T-helper 2 cell treated with Interferon-gamma antibody and Interleukin-4, amounts not matched to agents 5 μg/mL and 100 μg/mL, for 36 hours (primary cell): ENCODE results near the gene SIMC1.
"Not testable (repeated sequence)": the region's sequence is repeated elsewhere in the genome, so short reads cannot be mapped to it uniquely, and the experiment has no call there.

Experiments used
- DNase-seq: peaks from one replicate; pipeline ENCODE4 v3.0.0; 2021; ENCODE audit warnings: low spot score
- H3K27ac Mint-ChIP-seq: one replicate; pipeline ENCODE4 v1.8.0; 2021; ENCODE audit warnings: mild to moderate bottlenecking, mixed read lengths
- H3K27me3 Mint-ChIP-seq: one replicate; pipeline ENCODE4 v1.8.0; 2021; ENCODE audit warnings: low read depth, mixed read lengths
- H3K36me3 Mint-ChIP-seq: one replicate; pipeline ENCODE4 v1.8.0; 2021; ENCODE audit warnings: low read depth, mixed read lengths
- H3K4me1 Mint-ChIP-seq: one replicate; pipeline ENCODE4 v1.8.0; 2021; ENCODE audit warnings: low read depth, mixed read lengths
- H3K4me3 Mint-ChIP-seq: one replicate; pipeline ENCODE4 v1.8.0; 2022; ENCODE audit warnings: mild to moderate bottlenecking, moderate library complexity, mixed read lengths
- H3K9me3 Mint-ChIP-seq: one replicate; pipeline ENCODE4 v1.8.0; 2021; ENCODE audit warnings: mixed read lengths

The SIMC1 gene

DNA sequence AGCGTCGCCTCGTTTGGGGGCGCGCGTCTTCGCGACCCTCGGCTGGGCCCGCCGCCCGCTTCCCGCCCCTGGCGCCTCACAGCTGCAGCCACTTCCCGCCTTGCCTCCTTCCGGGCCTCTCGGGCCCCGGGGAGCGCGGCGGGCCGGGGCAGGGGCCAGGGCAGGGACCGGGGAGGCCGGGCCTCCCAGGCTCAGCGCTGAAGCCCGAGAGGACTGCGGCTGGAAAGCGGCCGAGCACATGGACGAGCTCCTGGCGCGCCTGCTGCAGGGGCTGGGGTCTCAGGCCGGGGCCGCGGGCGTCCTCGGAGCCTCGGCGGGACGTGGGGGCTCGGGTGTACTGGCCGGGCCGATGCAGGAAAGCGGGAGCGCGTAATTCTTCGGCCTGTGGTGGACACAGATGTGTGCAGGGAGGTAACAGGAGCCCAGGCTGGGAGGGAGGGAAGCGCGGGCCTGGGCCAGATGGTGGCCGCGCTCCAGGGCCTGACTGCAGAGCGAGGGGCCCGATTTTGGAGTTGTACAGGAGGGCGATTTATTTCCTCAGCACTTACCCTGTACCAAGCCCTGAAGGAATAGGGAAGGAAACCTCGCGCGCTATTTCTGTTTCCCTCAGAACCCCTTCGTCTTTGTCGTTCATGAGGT is 540 bp downstream of the SIMC1 start:
- not testable (repeated sequence) for H3K9me3 Mint-ChIP-seq

GRCh38 chr5:176239304-176239703 is 1.1 kb downstream of the SIMC1 start:
- H3K27ac Mint-ChIP-seq, H3K4me3 Mint-ChIP-seq, H3K36me3 Mint-ChIP-seq, H3K4me1 Mint-ChIP-seq, H3K9me3 Mint-ChIP-seq, DNase-seq, H3K27me3 Mint-ChIP-seq: not testable (repeated sequence)

More for the DNA sequence above, 540 bp downstream of the SIMC1 start:
- not testable (repeated sequence) for H3K4me3 Mint-ChIP-seq, H3K36me3 Mint-ChIP-seq, H3K27ac Mint-ChIP-seq, H3K4me1 Mint-ChIP-seq, H3K27me3 Mint-ChIP-seq, DNase-seq

DNA sequence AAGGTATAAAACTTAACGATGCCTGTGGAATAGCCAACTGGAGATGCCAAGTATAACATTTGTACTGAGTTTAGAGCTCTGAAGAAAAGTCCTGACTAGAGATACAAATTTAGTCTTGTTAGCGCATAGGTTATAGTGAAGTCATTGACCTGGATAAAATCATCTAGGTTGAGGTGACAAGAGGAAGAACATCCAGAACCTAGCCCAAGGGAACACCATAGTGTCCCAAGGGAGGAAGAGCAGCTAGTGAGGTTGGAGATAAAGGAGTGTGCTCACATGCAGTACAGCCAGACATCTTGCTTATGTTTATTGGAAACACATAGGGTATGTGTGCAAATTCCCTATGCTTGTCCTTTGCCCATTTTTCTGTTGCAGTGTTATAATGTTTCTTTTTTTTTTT is 6.1 kb downstream of the SIMC1 start:
- not testable (repeated sequence) for H3K36me3 Mint-ChIP-seq, H3K4me1 Mint-ChIP-seq, H3K9me3 Mint-ChIP-seq, H3K27ac Mint-ChIP-seq, H3K27me3 Mint-ChIP-seq, DNase-seq, H3K4me3 Mint-ChIP-seq

GRCh38 chr5:176245074-176245473 is 6.8 kb downstream of the SIMC1 start:
- not testable (repeated sequence) for H3K27me3 Mint-ChIP-seq, H3K4me3 Mint-ChIP-seq, DNase-seq, H3K27ac Mint-ChIP-seq, H3K4me1 Mint-ChIP-seq, H3K36me3 Mint-ChIP-seq, H3K9me3 Mint-ChIP-seq

DNA sequence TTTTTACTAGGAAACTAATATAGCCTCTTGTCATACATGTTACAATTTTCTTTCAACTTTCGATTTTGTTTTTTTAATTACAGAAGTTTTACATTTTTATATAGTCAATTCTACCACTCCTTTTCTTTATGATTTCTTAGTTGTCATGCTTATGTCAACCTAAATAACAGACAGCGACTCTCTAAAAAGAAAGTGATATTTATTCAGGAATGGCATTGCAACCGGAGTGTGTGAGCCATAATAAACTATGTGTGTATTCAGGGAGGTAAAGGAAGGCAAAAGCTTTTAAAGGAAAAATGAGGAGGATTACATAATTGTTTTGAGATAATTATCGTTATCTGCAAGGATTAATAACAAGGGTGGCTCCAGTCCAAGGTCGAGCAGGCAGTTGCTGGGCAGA is 7.3 kb downstream of the SIMC1 start:
- not testable (repeated sequence) for H3K36me3 Mint-ChIP-seq, H3K27me3 Mint-ChIP-seq, H3K9me3 Mint-ChIP-seq, H3K4me1 Mint-ChIP-seq, DNase-seq, H3K27ac Mint-ChIP-seq, H3K4me3 Mint-ChIP-seq

DNA sequence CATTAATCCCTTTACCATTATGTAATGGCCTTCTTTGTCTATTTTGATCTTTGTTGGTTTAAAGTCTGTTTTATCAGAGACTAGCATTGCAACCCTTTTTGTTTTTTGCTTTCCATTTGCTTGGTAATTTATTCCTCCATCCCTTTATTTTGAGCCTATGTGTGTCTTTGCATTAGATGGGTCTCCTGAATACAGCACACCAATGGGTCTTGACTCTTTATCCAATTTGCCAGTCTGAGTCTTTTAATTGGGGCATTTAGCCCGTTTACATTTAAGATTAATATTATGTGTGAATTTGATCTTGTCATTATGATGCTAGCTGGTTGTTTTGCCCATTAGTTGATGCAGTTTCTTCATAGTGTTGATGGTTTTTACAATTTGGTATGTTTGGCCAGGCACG is 12.5 kb downstream of the SIMC1 start:
- not testable (repeated sequence) for H3K27ac Mint-ChIP-seq, H3K9me3 Mint-ChIP-seq, DNase-seq, H3K4me1 Mint-ChIP-seq, H3K36me3 Mint-ChIP-seq, H3K4me3 Mint-ChIP-seq, H3K27me3 Mint-ChIP-seq

- H3K27me3 Mint-ChIP-seq: not testable (repeated sequence)
Measured at GRCh38 chr5:176252171-176252570, 13.9 kb downstream of the SIMC1 start.

DNA sequence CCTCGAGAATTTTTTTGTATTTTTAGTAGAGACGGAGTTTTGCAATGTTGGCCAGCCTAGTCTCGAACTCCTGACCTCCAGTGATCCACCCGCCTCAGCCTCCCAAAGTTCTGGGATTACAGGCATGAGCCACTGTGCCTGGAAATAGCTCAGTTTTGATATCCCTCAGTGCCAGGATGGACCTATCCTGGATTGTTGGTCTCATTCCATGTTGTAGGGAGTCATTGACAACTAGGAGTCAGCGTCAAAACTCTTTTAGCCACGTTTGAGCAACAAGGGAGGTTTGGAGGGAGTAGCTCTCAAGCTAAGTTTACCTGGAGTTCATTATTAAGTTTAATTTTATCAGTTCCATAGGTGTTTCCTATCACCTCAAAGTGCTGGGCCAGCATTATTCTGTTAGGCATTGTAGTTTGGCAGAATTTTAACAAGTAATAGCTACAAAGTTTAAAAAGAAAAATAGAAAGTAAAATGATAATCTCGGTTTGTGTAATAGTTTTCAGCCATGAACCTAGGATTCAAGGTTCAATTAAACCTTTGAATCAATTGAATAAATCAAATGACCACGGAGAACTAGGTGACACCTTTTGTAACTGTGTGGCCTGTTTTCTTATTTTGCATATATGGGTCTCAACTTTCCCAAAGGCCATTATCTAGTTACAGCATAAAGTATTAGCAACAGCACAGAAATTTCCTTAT is 15.3 kb downstream of the SIMC1 start:
- not testable (repeated sequence) for H3K9me3 Mint-ChIP-seq, DNase-seq, H3K27me3 Mint-ChIP-seq, H3K36me3 Mint-ChIP-seq, H3K4me1 Mint-ChIP-seq, H3K4me3 Mint-ChIP-seq, H3K27ac Mint-ChIP-seq

More at GRCh38 chr5:176252171-176252570, 13.9 kb downstream of the SIMC1 start:
- not testable (repeated sequence) for DNase-seq, H3K4me3 Mint-ChIP-seq, H3K9me3 Mint-ChIP-seq, H3K4me1 Mint-ChIP-seq, H3K27ac Mint-ChIP-seq, H3K36me3 Mint-ChIP-seq

DNA sequence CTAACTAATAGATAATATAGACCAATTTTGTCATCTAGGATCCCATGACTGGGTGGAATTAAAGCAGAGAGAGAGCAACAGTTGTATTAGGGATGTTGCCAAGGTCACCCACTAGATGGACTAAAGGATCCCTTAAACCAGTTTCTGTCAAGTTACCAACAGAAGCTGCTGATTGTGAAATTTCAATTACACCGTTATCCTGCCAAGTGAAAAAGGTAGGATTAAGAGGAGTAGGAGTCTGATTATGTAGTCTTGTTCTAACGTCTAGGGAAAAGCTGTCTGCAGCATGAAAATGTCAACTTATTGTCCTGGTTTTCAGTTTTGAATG is 15.8 kb downstream of the SIMC1 start:
- H3K9me3 Mint-ChIP-seq, DNase-seq, H3K27me3 Mint-ChIP-seq: not testable (repeated sequence)

GRCh38 chr5:176257871-176258505 is 19.8 kb downstream of the SIMC1 start:
- not testable (repeated sequence) for H3K4me1 Mint-ChIP-seq, H3K27me3 Mint-ChIP-seq, DNase-seq, H3K27ac Mint-ChIP-seq, H3K4me3 Mint-ChIP-seq, H3K9me3 Mint-ChIP-seq, H3K36me3 Mint-ChIP-seq

More for the DNA sequence above, 15.8 kb downstream of the SIMC1 start:
- not testable (repeated sequence) for H3K27ac Mint-ChIP-seq, H3K4me1 Mint-ChIP-seq, H3K4me3 Mint-ChIP-seq, H3K36me3 Mint-ChIP-seq

DNA sequence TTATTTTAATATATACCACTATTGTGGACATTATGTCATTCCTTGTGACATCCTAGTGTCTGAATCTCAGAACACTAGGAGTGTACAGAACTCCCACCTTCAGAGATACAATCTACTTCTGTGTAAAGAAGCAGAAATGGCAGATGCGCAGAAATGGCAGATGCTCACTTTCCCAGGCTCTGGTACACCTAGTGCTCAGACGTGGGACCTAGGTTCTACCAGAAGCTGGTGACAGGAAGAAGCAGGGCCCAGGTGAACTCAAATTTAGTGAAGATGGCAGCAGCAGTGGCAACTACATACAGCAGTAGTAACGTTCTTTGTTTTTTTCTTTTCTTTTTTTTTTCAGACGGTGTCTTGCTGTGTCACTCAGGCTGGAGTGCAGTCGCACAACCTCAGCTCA is 22.5 kb downstream of the SIMC1 start:
- H3K36me3 Mint-ChIP-seq: peaks cover 25% of the 10 kb centered on the region
- not testable (repeated sequence) for H3K27ac Mint-ChIP-seq, DNase-seq, H3K4me1 Mint-ChIP-seq, H3K27me3 Mint-ChIP-seq, H3K4me3 Mint-ChIP-seq
- H3K9me3 Mint-ChIP-seq: peaks cover 17% of the 10 kb centered on the region

DNA sequence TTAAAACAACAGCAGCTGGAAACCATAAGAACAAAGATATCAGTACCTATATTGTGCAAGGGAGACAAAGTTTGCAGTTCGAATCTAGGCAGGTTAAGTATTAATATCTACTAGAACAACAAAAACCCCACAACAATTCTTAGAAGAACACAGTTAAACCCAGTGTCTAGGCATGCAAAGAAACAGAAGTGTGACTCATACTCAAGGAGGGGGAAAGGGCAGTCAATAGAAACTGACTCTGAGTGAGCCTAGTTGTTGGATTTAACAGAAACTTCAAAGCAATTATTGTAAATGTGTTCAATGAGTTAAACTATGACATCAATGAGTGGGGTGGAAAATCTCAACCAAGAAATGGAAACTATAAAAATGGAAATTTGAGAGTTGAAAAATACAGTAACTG is 28.2 kb downstream of the SIMC1 start:
- DNase-seq, H3K4me3 Mint-ChIP-seq, H3K9me3 Mint-ChIP-seq, H3K27me3 Mint-ChIP-seq, H3K27ac Mint-ChIP-seq, H3K4me1 Mint-ChIP-seq: not testable (repeated sequence)
- peaks cover 29% of the 10 kb centered on the region for H3K36me3 Mint-ChIP-seq

DNA sequence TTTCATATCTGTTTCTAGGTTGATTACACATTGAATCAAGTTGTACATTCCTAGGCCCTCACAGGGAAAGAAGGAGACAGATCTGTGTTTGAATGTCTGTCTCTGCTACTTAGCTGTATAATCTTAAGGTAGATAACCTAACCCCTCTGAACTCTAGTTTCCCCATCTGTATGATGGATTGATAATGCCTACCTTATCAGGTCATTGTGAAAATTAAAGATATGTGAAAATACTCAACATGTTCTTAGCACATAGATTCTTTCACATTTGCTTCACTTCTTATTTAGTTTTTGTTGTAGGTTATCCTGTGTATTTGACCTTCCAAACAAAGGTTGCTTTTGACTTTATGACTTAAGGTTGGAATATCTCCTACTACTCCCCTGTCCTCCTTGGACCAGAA is 50.8 kb downstream of the SIMC1 start:
- not testable (repeated sequence) for H3K36me3 Mint-ChIP-seq, H3K4me1 Mint-ChIP-seq, DNase-seq, H3K27ac Mint-ChIP-seq, H3K4me3 Mint-ChIP-seq, H3K27me3 Mint-ChIP-seq, H3K9me3 Mint-ChIP-seq

DNA sequence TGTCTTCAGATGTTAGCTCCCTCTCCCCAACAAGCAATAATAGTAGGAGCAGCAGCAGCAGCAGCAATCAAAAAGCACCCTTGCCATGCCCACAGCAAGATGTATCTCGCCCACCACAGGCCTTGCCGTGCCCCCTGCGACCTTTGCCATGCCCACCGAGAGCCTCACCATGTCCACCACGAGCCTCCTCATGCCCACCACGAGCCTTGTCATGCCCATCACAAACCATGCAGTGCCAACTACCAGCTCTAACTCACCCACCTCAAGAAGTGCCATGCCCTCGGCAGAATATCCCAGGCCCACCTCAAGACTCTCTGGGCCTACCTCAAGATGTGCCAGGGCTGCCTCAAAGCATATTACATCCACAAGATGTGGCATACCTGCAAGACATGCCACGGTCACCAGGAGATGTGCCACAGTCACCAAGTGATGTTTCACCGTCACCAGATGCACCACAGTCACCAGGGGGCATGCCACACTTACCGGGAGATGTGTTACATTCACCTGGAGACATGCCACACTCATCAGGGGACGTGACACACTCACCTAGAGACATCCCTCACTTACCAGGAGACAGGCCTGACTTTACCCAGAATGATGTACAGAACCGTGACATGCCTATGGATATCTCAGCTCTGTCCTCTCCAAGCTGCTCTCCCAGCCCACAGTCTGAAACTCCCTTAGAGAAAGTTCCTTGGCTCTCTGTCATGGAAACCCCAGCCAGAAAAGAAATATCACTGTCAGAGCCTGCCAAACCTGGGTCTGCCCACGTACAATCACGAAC is 52.0 kb downstream of the SIMC1 start:
- H3K36me3 Mint-ChIP-seq: not testable (repeated sequence)

More for the DNA sequence above, 52.0 kb downstream of the SIMC1 start:
- not testable (repeated sequence) for H3K9me3 Mint-ChIP-seq, H3K4me3 Mint-ChIP-seq, H3K27ac Mint-ChIP-seq, H3K27me3 Mint-ChIP-seq, DNase-seq, H3K4me1 Mint-ChIP-seq
